GM18909 (cell line): ENCODE data around the gene KCNA1.
"Not testable (repeated sequence)": the region's sequence is repeated elsewhere in the genome, so short reads cannot be mapped to it uniquely, and the experiment has no call there.

ENCODE experiments used
- ATAC-seq: cut with Tn5 transposase; IDR thresholded peaks from one replicate; pipeline ENCODE4 v1.9.1; 2021; ENCODE audit warnings: mild to moderate bottlenecking; ENCODE audit not compliant: unreplicated experiment, poor library complexity

The KCNA1 gene

DNA sequence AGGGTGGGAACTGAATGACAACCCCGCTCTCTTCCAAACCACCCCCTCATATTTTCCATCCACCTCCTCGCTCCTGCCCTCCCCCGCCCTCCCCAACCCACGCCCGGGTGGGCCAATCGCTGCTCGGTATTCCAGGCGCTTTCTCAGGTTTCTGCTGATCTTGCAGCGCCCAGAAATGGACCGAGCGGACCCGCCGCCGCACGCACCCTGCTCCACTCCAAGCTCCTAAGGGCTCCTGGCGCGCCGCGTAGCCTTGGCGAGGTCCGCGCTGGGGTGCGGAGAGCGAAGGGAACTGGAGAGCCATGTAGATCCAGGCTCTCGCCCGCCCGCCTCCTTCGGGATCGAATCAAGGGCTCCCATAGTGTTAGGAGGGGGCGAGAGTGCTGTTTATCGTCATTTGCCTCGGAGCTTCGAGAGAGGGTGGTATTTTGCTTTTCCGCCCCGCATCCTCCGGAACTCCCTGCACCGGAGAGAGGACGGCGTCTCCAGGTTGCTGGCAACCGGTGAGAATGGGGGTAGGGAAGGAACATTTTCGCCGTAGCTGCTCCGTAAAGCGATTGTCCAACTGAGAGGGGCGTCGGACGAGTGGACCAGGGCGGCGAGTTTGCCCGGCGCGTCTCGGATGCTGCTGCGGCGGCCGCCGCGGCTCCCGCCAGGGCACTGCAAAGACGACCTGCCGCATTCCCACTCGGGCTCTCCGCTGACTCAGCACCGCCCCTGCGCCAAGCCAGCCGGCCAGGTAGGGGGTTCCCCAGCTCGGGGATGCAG, at the start of gene KCNA1:
Gene KCNA1, plus strand, starts transcription at position 172 of the 768 bp plus-strand sequence. CDS start 1,474 bp downstream, outside the sequence.
- ATAC-seq, result no peak

- no peak for ATAC-seq
Observed at GRCh38 chr12:4860741-4861140, 49.0 kb upstream of the KCNA1 start.

DNA sequence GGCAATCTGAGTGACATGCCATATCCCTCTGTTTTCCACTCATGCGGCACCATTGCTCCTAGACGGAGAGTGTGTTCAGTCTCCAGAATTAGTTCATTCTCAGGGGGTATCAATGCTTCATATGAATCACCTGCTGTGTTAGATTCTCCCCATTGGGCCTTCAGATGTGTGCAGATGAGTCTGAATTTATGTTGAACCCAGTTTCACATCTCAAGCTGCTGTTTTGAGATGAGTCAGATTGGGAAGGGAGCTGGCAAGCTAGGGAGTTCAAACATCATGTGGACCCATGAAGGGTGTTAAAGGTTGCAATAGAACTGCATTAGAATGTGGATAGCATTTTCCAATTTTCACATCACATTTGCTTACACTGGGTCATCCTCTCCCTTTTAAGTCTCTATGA, 46.9 kb upstream of the KCNA1 start:
- ATAC-seq, result no peak

DNA sequence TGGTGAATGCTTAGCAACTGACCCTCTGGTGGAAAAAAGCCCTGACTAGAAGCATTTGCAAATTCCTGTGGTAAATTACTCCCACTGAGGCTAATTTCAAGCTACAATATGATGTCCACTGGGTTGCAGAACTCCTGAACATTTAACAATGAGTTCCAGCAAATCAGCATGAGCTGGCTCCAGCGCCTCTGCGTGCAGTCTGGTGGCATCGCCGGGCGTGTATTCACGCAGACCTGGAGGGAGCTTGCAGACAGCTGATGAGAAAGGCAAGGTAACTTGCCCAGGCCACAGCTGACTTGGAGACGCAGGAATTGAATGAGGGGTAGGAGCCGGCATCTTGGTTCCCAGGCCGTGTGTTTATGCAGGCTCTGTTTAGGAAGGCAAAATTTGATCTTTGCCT, 45.1 kb upstream of the KCNA1 start:
- no peak for ATAC-seq

DNA sequence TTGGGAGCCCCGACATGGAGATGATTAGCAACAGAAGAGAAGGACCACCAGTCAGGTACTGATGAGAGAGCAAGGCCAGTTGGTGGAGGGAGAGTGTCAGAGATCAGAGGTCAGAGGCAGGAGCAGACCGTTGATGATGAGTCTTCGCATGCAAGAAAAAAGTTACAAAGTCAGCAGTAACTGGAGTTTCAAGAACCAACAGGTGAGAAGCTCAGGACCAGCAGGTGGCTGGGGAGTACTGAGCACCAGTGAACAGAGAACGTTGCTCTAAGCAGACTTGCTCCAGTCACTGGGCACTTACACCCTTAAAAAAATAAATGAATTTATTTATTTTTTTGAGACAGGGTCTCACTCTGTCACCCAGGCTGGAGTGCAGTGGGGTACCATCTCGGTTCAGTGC, 44.5 kb upstream of the KCNA1 start:
- no peak for ATAC-seq

DNA sequence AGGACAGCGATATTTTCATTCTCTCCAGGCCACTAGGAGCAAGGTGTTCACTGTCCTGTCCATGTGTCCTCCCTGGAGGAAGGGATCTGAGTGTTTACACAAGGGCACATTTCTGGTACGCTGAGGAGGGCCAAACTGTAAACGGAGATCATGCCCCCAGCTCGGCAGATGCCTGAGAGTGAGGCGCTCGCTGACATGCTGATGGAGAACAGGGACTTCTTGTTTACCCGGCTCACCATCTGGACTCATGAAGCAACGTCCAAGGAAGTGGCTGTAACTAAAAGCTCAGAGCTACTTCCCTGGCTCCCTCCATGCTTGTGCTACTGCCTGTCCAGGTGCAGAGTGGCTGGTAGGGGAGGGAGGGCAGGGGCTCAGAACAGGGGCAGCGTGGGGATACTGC, 43.4 kb upstream of the KCNA1 start:
- ATAC-seq, result no peak

- ATAC-seq, result no peak
Observed at GRCh38 chr12:4867384-4867783, 42.3 kb upstream of the KCNA1 start.

GRCh38 chr12:4870423-4870822, 39.3 kb upstream of the KCNA1 start:
- no peak for ATAC-seq

- ATAC-seq, result no peak
Observed at GRCh38 chr12:4871514-4871913, 38.2 kb upstream of the KCNA1 start.

- ATAC-seq, result no peak
Observed at GRCh38 chr12:4873947-4874346, 35.8 kb upstream of the KCNA1 start.

DNA sequence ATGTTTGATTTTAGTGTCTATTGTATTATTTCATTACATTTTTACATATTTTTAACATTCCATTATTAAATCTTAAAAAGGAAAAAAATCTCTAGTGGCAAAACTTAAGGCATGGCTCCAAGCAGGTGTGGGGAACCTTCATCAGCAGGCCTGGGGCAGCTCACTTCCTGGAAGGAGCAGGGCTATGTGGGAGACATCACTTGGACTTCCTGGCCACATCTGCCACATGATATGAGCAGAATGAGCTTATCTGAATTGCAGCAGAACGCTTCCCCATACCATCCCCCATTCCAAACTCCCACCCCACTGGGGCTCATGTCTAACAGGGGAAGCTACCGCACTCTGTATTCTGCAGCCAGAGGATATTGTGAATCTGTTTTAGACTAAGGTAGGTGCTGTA, 35.0 kb upstream of the KCNA1 start:
- no peak for ATAC-seq

GRCh38 chr12:4879481-4879880, 30.2 kb upstream of the KCNA1 start:
- not testable (repeated sequence) for ATAC-seq

- ATAC-seq, result no peak
Observed at GRCh38 chr12:4881266-4882064, 28.2 kb upstream of the KCNA1 start.

- ATAC-seq, result no peak
Observed at GRCh38 chr12:4891866-4892265, 17.8 kb upstream of the KCNA1 start.

GRCh38 chr12:4892418-4892817, 17.3 kb upstream of the KCNA1 start:
- ATAC-seq, result no peak

- no peak for ATAC-seq
Observed at GRCh38 chr12:4894019-4894418, 15.7 kb upstream of the KCNA1 start.

- ATAC-seq, result no peak
Observed at GRCh38 chr12:4899364-4899763, 10.3 kb upstream of the KCNA1 start.

GRCh38 chr12:4900327-4900726, 9.4 kb upstream of the KCNA1 start:
- no peak for ATAC-seq

DNA sequence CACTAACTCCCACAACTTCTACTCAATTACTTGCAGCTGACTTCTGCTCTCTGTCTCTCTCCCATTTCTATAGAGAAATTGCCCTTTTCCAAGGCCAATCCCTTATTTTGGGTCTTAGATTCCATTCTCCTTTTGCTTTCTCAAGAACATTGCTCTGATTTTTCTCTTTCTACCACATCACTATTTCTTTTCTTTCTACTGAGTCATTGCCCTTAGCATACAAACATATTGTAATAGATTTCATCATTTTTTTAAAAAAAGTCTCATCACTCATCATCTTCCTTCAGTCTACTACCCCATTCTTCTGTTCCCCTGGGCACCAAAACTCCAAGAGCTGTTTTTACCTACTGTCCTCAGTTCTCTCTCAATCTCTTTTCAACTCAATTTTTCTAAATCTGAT, 4.4 kb upstream of the KCNA1 start:
- no peak for ATAC-seq

GRCh38 chr12:4908684-4909409, 858 bp upstream of the KCNA1 start:
- no peak for ATAC-seq

DNA sequence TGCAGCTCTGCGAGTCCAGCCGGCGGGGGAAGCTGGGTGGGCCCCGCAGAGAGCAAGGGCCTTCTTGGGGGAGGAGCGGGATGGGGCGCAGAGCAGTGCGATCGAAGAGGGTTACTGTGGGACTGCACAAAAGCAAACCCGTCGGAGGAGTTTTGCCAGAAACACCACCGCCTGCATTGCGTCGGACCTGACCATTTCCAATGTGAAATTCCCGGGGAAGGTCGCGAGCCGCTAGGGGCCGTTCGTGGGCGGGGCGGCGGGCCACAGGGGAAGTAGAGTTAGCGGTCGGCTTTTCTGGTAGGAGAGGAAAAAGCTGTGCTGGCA, 333 bp upstream of the KCNA1 start:
- ATAC-seq, result no peak
